Stimulated activated CD4-positive, alpha-beta T cell treated with anti-CD3 and anti-CD28 coated beads, TNF-alpha, amount 100 ng/mL, for 48 hours (primary cell): ENCODE results near the gene RIPK4.
"Not testable (repeated sequence)": the region's sequence is repeated elsewhere in the genome, so short reads cannot be mapped to it uniquely, and the experiment has no call there.

Source experiments
- DNase-seq, 3 donors: peaks; one replicate each; pipeline ENCODE4 v3.0.0-alpha.2; 2020; ENCODE audit warnings: low read depth in 3 of 3

The RIPK4 gene

DNA sequence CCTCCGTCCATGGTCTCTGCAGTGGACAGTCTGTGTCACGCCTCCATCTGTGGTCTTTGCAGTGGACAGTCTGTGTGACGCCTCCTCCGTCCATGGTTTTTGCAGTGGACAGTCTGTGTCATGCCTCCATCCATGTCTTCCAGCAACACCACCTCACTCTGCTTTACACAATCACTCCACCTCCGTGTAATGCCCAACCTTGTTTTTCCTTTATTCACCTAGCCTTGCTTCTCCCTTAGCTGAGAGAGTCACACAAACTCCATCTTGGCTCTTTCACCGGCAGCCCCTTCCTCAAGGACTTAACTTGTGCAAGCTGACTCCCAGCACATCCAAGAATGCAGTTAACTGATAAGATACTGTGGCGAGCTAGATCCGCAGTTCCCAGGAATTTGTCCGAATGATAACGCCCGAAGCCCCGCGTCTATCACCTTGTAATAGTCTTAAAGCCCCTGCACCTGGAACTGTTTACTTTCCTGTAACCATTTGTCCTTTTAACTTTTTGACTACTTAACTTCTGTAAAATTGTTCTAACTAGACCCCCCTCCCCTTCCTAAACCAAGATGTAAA, 52.5 kb downstream of the RIPK4 start:
- DNase-seq: not testable (repeated sequence)

DNA sequence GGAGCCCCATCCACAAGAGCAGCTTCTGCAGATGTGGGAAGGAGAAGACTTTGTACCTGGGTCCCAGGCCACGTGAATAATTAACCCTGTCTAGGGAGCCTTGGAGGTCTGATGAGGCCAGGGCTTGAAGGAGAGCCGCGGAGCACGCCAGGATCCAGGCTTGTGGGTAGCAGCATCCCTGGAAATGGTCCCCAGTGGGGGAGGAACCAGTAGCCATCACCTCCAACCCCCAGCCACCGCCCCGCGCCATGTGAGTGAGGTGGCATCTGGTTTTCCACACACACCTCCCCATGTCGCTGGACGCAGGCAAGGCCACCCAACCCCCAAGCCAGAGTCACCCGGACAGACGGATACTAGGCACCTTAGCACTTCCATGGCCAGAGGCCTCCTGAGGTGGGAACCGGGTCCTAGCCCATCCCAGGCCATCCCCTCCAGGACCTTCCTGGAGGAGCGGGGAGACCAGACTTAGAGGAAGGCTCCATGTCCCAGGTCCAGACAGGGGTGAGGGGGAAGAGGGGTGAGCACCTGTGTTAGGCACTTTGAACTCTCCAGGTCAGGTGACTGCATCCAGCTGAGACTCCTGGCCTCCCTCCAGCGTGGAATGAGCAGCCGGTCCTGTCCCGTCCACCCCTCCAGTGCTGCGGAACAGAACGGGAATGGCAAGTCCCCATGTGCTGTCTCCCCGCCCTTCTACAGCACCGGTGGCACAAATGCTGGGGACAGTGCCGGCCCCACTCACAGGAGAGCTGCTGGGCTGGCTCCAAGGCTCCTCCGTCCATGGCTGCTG, 53.2 kb downstream of the RIPK4 start:
- no peak for DNase-seq

DNA sequence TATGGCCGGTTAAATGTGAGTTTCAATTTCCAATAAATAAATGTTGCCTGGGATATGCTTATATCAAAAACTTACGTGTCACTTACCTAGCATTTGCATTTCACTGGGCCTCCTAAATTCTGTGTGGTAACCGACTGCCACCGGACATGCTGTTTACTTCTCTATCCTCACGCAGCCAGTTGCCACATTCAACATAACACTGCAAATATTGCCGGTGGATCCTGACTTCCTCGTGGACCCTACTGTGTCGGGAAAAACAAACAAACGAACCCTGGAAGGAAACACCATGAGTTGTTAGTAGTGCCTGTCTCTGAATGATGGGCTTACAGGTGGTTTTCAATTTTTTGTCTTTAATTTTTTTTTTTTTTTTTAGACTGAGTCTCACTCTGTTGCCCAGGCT, 54.1 kb downstream of the RIPK4 start:
- DNase-seq: no peak

DNA sequence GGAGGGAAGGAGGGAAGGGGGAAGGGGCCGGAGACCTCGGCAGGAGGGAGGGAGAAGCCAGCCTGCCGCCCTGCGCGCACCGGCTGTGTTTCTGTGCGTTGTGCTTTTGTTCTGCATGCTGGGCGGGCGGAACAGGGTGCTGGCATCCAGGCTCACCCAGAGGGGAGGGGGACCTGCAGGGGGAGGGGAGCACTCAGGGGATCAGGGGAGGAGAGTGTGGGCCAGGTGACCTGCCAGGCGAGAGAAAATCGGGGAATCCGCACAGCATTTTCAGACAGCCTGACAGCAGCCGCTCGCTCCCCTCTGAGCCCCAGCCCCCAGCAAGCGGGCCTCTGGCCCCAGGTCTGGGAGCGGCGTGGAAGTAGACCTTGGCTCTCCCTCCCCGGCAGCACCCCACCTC, 54.7 kb downstream of the RIPK4 start:
- no peak for DNase-seq

DNA sequence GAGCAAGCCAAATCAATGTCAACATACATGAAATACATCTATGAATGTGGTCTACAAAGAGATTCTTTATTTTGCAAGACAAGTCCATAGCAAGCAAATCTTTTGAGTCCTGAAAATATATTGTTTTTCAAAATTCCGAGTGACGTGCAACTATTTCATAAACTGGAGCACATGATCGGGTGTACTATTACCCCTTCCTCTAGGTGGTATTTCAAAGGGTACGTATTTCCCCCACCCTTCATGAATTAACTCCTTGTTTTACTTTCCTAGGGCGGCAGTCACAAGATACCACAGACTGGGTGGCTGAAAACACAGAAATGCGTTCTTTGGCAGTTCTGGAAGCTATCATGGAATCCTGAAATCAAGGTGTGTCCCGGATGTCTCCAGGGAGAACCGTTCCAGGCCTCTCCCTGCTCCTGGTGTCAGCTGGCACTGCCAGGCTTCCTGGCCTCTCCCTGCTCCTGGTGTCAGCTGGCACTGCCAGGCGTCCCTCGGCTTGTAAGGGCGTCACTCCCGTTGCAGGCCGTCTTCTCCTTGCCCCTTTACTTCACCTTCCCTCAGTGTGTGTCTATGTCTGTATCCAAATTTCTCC, 55.3 kb downstream of the RIPK4 start:
- DNase-seq: no peak

DNA sequence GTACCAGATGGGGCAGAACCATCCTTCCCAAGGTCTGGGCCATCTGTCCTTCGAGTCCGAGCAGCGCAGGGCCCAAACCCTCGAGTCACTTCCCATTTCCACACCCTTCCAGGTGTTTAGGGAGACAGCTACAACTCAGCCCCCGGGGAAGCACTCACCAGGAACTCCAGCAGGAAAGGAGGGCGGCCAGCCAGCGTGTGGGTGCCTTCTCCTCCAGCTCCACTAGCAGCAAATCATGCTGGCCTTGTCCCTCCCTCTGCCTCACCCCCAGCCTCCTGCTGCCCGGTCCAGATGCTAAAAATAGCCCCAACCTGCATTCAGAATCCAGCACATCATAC, 56.1 kb downstream of the RIPK4 start:
- DNase-seq: no peak

DNA sequence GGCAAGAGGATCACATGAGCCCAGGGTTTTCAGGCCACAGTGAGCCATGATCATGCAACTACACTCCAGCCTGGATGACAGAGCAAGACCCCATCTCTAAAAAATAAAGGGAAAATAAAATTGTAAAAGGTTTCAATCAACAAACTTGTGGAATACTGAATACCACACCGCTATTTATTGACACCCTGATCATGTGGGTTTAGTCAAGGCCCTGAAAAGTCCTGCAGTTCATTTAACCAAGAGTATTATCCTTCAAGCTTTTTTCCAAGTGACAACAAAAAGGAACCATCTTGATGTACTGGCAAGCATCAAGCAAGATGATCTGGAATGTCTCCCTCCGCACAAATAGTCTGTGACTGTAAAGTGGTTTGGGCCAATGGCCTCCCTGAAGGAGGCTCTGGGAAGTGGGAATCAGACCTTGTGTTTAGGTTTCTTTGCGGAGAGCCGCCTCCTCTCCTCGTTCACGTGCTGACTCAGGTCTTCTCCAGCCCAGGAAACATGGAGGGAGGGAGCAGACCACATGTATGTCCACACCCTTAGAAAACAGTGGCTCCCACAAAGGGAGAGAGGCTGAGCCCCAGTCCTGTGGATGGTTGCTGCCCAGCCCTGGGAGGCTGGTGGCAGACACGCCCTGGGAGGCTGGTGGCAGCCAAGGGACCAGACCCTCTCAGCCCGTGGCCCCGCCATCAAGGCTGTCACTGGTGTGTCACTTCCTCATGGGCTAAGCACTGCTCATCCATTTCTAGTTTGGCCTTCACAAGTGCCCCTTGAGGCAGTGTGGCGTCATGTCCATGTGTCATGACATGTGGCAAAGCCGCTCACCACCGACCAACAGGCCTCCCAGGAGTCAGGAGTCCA, 56.7 kb downstream of the RIPK4 start:
- no peak for DNase-seq

DNA sequence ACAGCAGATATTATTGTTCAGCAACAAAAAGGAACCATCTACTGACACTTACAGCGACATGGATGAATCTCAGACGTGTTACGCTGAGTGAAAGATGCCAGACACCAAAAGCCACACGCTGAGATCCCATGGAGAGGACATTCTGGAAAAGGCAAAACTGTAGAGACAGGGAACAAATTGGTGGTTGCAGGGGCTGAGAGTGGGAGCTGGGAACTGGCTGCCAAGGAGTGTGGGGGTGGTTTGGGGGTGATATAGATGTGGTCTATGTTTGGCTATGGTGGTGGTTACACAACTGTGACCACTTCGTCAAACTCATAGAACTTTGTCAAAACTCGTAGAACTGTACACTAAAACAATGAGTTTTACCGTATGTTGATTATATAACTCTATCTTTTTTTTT, 57.7 kb downstream of the RIPK4 start:
- no peak for DNase-seq

DNA sequence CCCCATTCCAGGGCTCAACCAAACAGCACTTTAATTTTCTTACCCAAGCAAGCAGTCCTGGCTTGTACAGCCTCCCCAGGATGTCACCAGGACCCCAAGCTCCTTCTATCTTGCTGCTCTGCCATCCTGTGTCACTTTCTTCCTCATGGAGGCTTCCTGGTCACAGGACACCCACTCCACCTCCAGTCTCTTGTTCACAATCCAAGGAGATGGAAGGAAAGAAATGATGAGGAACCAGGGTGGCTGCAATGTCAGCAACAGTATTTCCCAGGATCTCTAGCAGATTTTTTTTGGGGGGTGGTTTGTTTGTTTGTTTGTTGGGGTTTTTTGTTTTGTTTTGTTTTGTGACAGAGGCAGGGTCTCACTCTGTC, 58.9 kb downstream of the RIPK4 start:
- DNase-seq: no peak

DNA sequence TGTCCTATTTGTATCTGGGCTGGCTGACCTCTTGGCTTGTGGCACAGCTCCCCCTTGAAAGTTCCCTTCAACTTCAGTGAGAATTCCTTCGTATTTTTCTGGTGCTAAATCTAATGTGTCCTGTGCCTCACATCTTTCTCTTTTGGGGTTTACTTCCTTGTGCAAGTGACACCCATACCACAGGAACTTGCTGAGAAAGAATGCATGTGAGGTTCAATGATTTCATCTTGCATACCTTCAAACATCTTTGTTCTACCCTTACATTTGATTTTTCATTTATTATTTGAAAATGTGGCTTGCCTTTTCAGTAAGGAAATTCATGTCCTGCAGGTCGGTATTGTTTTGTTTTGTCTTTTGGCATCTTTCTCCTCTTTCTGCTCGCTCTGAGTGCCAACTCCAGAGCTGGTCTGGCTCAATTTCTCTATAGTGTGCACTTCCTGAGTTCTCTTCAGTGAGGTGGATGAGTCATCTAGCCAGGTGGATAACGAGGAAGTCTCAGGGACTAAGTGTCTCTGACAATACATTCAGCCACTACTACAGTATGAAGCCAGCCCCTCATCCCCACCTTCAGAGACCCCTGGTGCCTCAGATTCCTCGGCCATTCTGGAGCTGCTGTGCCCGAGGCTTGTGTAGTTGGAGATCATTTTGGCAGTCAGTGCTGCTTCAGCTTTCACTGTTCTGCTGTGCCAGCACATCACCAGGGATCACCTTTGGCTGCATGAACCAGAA, 59.5 kb downstream of the RIPK4 start:
- DNase-seq: no peak

DNA sequence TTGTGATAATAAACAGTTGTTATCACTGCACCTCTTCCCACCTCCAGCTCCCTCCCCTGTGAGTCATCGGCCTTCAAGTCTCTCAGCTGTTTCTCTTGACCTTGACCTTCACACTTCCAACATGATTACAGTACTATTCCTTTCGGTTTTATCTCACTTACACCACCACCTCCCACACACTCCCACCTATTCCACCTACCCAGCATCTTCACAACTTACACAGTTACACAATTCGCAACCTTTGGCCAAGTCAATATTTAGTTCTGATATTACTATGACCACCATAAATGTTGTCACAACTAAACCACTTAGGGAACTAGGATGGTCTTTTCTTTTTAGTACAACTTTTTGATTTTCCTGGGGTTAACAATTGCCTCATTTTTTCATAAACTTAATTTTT, 60.2 kb downstream of the RIPK4 start:
- DNase-seq: peak in 1 of 3 donors; percentile 6

DNA sequence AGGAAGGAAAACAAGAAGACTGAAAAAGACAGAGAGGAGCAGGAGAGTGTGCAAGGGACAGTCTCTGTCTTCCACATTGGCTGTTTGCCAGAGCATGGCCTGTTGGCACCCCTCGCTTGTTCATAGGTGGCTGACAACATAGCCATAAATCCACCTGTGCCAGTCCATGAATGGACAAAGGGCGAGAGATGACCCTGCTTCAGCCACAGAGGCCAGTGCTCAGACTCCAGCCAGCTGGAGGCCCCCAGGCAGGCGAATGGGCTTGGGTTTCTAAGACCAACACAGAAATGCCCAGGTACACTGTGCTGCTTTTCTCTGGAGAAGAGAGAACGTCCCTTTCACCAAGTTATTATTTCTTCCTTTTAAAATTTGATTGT, 60.6 kb downstream of the RIPK4 start:
- no peak for DNase-seq

DNA sequence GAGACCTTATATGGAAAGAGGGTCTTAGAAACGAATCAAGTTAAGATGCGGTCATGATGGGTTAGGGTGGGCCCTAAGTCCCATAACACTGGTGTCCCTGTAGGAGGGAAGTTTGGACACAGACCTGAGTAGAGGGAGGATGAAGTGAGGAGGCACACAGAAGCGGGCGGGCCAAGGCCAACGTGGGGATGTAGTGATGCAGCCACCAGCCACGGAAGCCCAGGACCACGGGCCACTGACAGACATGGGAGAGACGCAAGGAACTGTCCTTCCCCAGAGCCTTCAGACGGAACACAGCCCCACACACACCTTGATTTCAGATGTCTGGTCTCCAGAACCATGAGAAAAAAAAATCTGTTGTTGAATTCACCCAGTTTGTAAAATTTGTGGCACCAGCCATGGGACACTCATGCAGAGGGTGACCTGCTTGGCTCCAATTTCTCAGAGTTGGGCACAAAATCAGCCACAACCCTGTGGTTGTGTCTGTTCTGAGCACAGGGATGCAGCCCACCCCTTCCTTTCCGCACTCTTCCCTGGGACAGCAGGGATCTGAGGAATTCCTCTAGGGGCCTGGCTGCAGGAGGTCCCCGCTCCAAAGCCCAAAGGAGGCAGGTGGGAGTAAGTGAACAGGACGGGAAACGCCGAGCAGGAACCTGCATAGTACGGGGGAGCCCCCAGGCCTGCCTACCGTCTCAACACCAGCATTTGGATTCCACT, 61.1 kb downstream of the RIPK4 start:
- no peak for DNase-seq

DNA sequence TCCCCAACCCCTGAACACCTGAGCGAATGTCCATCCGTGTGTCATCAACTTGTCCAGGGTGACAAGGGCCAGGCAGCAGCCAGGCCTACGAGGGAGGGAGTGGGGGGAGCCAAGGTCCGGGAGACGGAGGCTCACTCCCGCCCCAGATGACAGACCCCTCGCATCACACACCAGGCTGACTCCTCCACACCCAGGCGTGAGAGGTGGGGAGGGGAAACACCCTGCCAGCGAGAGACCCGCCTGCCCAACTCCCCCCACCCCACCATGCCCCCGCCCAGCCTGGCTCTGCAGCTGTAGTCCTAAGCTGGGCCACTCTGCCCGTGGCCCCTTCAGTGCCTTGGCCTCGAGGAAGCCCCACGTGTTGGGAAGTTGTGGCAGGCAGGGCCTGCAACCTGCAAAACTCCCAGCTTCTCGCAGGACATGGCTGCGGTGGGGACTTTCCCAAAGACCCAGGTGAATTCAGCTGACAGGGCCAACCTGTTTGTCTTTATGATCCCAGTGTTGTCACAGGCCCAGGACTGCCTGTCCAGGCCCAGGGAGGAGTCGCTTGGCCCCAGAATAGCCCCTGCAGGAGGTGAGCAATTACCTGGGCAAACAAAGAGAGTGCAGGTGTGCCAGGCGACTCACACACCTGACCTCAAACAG, 62.9 kb downstream of the RIPK4 start:
- DNase-seq: no peak

DNA sequence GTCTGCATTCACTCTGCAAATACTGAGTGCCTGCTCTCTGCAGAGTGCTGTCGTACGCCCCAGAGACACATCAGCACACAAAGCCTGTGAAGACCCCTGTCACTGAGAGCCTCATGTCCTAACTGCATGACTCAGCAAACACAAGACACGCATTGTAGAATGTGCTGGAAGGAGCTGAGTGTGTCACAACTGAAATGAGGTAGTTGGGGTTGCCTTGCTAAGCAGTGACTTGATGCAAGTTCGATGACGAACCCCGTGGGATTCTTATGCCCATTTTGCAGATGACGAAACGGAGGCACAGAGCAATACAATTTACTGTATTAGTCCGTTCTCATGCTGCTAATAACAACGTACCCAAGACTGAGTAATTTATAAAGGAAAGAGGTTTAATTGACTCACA, 65.1 kb downstream of the RIPK4 start:
- DNase-seq: no peak

DNA sequence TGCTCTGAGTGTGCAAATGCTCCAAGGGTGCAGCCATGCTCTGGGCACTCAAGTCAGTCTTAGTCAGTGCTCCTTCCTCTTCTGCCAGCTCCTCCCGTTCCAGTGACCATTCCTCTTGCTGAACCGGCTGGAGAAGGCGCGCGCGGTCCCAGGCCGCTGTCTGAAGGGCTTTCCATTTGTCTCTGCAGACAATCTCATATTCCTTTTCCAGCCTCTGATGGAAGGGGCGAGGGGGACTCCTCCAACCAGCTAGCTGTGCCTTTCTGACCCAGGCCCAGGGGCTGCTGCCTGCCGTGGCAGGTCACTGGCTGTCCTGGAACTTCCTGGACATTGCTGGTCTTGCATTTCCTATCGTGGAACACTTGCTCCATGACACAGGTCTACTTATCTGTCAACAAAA, 67.5 kb downstream of the RIPK4 start:
- DNase-seq: no peak

DNA sequence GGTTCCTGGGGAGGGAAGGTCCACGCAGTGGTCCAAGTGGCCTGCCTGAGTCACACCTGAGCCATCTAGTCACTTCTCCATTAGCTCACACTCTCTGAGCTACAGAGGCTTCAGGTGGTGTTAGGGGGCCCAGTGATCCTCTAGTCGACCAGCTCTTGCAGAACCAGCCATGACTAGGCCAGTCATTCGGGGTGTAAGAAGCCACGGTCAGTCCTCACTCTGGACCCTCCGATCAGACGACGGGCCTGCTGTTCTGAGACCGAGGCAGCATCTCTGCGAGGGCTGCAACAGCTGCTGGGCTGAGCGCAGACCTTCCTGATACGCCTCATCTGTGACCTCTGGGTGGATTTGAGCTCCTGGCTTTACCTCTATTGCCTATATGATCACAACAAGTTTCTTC, 68.8 kb downstream of the RIPK4 start:
- DNase-seq: no peak

DNA sequence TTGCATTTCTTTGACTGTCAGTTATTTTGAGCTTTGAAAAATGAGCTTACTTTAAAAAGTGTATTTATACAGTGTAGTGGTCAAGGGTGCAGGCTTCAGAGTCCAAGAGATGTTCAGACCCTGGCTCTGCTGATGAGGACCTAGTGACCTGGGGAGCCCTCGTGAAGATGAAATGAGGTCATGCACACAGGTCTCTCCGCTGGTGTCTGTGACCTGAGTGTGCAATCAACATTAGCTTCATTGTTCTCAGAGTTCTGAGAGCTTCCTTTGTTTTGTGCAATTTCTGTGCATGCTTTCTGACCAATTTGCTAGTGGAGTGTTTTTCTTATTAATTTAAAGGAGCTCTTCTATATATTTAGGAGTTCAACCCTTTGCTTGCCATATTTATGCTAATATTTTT, 71.3 kb downstream of the RIPK4 start:
- no peak for DNase-seq

DNA sequence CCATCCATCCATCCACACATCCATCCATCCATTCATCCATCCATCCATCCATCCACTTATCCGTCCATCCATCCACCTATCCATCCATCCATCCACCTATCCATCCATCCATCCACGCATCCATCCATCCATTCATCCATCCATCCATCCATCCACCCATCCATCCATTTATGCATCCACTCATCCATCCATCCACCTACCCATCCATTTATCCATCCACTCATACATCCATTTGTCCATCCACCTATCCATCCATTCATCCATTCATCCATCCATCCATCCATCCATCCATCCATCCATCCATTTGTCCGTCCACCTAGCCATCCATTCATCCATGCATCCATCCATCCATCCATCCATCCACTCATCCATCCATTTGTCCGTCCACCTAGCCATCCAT, 72.8 kb downstream of the RIPK4 start:
- DNase-seq: not testable (repeated sequence)

DNA sequence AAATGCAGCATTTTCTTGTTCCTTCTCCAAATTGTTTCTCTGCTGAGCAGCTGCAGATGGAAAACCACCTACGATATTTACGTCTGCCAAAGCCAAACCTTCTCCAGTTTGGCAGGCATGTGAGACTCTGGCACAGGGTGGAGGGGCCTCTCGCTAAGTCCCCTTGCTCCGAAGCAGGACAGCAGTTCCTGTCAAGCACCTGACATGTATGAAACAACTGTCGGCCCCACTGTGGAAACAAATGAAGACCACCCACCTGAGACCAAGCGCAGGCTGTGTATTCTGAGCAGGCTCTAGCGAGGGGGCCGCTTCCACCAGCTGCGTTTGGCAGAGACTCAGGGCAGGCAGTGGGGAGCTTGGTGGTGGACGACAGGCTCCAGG, 74.7 kb downstream of the RIPK4 start:
- no peak for DNase-seq
